Natural killer cell (primary cell): Measurements from ENCODE around the gene ARHGAP44. TPM values are rescaled to one million over a fixed set of nuclear protein-coding genes. Genes with fewer than 3 reads are reported as not detected.

Experiments used
- ATAC-seq, 3 donors: fragments of 150-1000 bp in 2 of 3; fragments of 200-7000 bp in 1 of 3; cut with Tn5 transposase; 1 replicate in 1 of 3; 2 replicates in 2 of 3; pipeline ENCODE4 v1.10.0; 2021; ENCODE audit warnings: mild to moderate bottlenecking in 2 of 3, moderate library complexity in 2 of 3
- DNase-seq, 2 donors: peaks; one replicate each; pipeline versions ENCODE4 v3.0.0 to v3.0.0-alpha.2; 2013 to 2021; ENCODE audit warnings: mixed read lengths in 1 of 2
- H3K27ac ChIP-seq: one replicate; pipeline ENCODE4 v1.5.1; 2013; ENCODE audit warnings: mild to moderate bottlenecking, low read length
- H3K27me3 ChIP-seq: one replicate; pipeline ENCODE4 v1.6.1; 2013; ENCODE audit warnings: low read length; ENCODE audit not compliant: control insufficient read depth, insufficient read depth
- H3K36me3 ChIP-seq: one replicate; pipeline ENCODE4 v1.6.1; 2013; ENCODE audit warnings: low read length; ENCODE audit not compliant: control insufficient read depth, insufficient read depth
- H3K4me1 ChIP-seq: one replicate; pipeline ENCODE4 v1.6.1; 2013; ENCODE audit warnings: low read length; ENCODE audit not compliant: control insufficient read depth, insufficient read depth
- H3K4me3 ChIP-seq: one replicate; pipeline ENCODE4 v1.5.1; 2013; ENCODE audit warnings: low read length
- H3K9me3 ChIP-seq: one replicate; pipeline ENCODE4 v1.6.1; 2013; ENCODE audit warnings: low read length; ENCODE audit not compliant: control insufficient read depth, insufficient read depth
- H3K27ac Mint-ChIP-seq, 2 donors: one replicate each; pipeline ENCODE4 v1.8.0; 2022; ENCODE audit warnings: mild to moderate bottlenecking in 2 of 2, mixed read lengths in 2 of 2, moderate library complexity in 1 of 2
- H3K27me3 Mint-ChIP-seq, 2 donors: one replicate each; pipeline ENCODE4 v1.8.0; 2022; ENCODE audit warnings: low read depth in 2 of 2, mixed read lengths in 2 of 2
- H3K36me3 Mint-ChIP-seq: one replicate; pipeline ENCODE4 v1.8.0; 2022; ENCODE audit warnings: mixed read lengths
- H3K4me1 Mint-ChIP-seq, 2 donors: one replicate each; pipeline ENCODE4 v1.8.0; 2022; ENCODE audit warnings: mixed read lengths in 2 of 2
- H3K4me3 Mint-ChIP-seq: one replicate; pipeline ENCODE4 v1.8.0; 2022; ENCODE audit warnings: mild to moderate bottlenecking, moderate library complexity, mixed read lengths
- H3K9me3 Mint-ChIP-seq, 2 donors: one replicate each; pipeline ENCODE4 v1.8.0; 2022; ENCODE audit warnings: mixed read lengths in 2 of 2
- CTCF ChIP-seq: fragments of 200-600 bp; IDR thresholded peaks from one replicate; pipeline ENCODE4 v1.8.0; 2022; ENCODE audit warnings: antibody characterized with exemption
- WGBS: methylation state at CpG from one replicate; pipeline ENCODE4 v1.1.7; 2013; ENCODE audit warnings: missing lambda C conversion rate; ENCODE audit not compliant: insufficient coverage; 5-methylcytosine and 5-hydroxymethylcytosine counted together
- intact Hi-C: fragments of 100-400 bp; cut with micrococcal nuclease; formaldehyde crosslinking; loops from one replicate; pipeline ENCODE4 v1.14.2; 2022
- total RNA-seq, 4 donors: library from RNA; stranded (reverse); fragments of 120-200 nt in 1 of 4; gene quantifications; one replicate each; pipeline versions ENCODE4 v1.2.3 to v1.2.4, GENCODE V29; 2013 to 2022

The ARHGAP44 gene
- total RNA-seq, 3 donors from 2014 or later (not counting 1 experiment from before 2014, with no cell fraction given): not detected

- intact Hi-C loops: no loop called here
- Mint-ChIP-seq H3K27ac (no peak overlapping the region), H3K27me3 (peaks cover 0 to 3% of the 10 kb centered on the region in 2 donors), H3K9me3 (peaks cover 8 to 10% of the 10 kb centered on the region in 2 donors), H3K4me1 (no peaks in the 10 kb centered on the region), H3K4me3 (no peak overlapping the region), H3K36me3 (no peaks in the 10 kb centered on the region)
- no peak overlapping the region for H3K27ac ChIP-seq
- no peak for TF ChIP-seq CTCF
- ATAC-seq (no peak), DNase-seq (no peak)
- H3K27me3 ChIP-seq: no peaks in the 10 kb centered on the region
- no peaks in the 10 kb centered on the region for H3K36me3 ChIP-seq
- H3K4me3 ChIP-seq: no peak overlapping the region
- peaks cover 3% of the 10 kb centered on the region for H3K9me3 ChIP-seq
- H3K4me1 ChIP-seq: no peaks in the 10 kb centered on the region
- 81% methylated on average over 3 of the region's 3 CpGs for WGBS
Measured at GRCh38 chr17:12902046-12902445, 112.7 kb downstream of the ARHGAP44 start.

- intact Hi-C loops: no loop called here
- H3K4me3 Mint-ChIP-seq: no peak overlapping the region
Measured at GRCh38 chr17:12907477-12907876, 118.2 kb downstream of the ARHGAP44 start.

GRCh38 chr17:12909046-12909445 is 119.7 kb downstream of the ARHGAP44 start:
- no peaks in the 10 kb centered on the region for H3K36me3 ChIP-seq
- H3K27ac Mint-ChIP-seq: no peak overlapping the region
- H3K4me3 Mint-ChIP-seq: no peak overlapping the region
- H3K4me1 ChIP-seq: no peaks in the 10 kb centered on the region
- no peaks in the 10 kb centered on the region for H3K9me3 ChIP-seq
- no peak for DNase-seq
- no peaks in the 10 kb centered on the region for H3K36me3 Mint-ChIP-seq
- no peak overlapping the region for H3K27ac ChIP-seq
- 93% methylated on average over 4 of the region's 5 CpGs for WGBS
- intact Hi-C loops: no loop called here
- H3K9me3 Mint-ChIP-seq: peaks cover 0 to 6% of the 10 kb centered on the region in 2 donors
- no peaks in the 10 kb centered on the region for H3K4me1 Mint-ChIP-seq
- H3K4me3 ChIP-seq: no peak overlapping the region
- TF ChIP-seq CTCF: no peak
- no peaks in the 10 kb centered on the region for H3K27me3 ChIP-seq
- ATAC-seq: no peak
- no peaks in the 10 kb centered on the region for H3K27me3 Mint-ChIP-seq

More at GRCh38 chr17:12907477-12907876, 118.2 kb downstream of the ARHGAP44 start:
- H3K36me3 ChIP-seq: no peaks in the 10 kb centered on the region
- no peak overlapping the region for H3K27ac ChIP-seq
- no peak for DNase-seq
- no peaks in the 10 kb centered on the region for H3K27me3 ChIP-seq
- no peak overlapping the region for H3K4me3 ChIP-seq
- ATAC-seq: no peak
- Mint-ChIP-seq H3K36me3 (no peaks in the 10 kb centered on the region), H3K27me3 (no peaks in the 10 kb centered on the region), H3K9me3 (peaks cover 0 to 3% of the 10 kb centered on the region in 2 donors), H3K27ac (no peak overlapping the region), H3K4me1 (no peaks in the 10 kb centered on the region)
- TF ChIP-seq CTCF: no peak
- no peaks in the 10 kb centered on the region for H3K4me1 ChIP-seq
- no peaks in the 10 kb centered on the region for H3K9me3 ChIP-seq

- DNase-seq (no peak), ATAC-seq (no peak)
- H3K4me1 Mint-ChIP-seq: no peaks in the 10 kb centered on the region
- H3K9me3 Mint-ChIP-seq: peaks cover 0 to 4% of the 10 kb centered on the region in 2 donors
- no peak overlapping the region for H3K4me3 ChIP-seq
- H3K27ac ChIP-seq: no peak overlapping the region
- no peaks in the 10 kb centered on the region for H3K27me3 ChIP-seq
- 71% methylated on average over 1 of the region's 1 CpG for WGBS
- no peaks in the 10 kb centered on the region for H3K36me3 Mint-ChIP-seq
- intact Hi-C loops: no loop called here
- no peaks in the 10 kb centered on the region for H3K36me3 ChIP-seq
- no peaks in the 10 kb centered on the region for H3K27me3 Mint-ChIP-seq
- no peaks in the 10 kb centered on the region for H3K9me3 ChIP-seq
- no peak for TF ChIP-seq CTCF
- H3K4me1 ChIP-seq: no peaks in the 10 kb centered on the region
- H3K4me3 Mint-ChIP-seq: no peak overlapping the region
- no peak overlapping the region for H3K27ac Mint-ChIP-seq
Measured at GRCh38 chr17:12909511-12909910, 120.2 kb downstream of the ARHGAP44 start.
